Measurements from ENCODE around the gene LRMDA.

GRCh38 chr10:76459016-76459730 lies 1027.7 kb downstream of the LRMDA start:
- no peak for TF ChIP-seq POLR2A (IDR thresholded peaks at IDR 0.05)
- TF ChIP-seq, protein P1, sequence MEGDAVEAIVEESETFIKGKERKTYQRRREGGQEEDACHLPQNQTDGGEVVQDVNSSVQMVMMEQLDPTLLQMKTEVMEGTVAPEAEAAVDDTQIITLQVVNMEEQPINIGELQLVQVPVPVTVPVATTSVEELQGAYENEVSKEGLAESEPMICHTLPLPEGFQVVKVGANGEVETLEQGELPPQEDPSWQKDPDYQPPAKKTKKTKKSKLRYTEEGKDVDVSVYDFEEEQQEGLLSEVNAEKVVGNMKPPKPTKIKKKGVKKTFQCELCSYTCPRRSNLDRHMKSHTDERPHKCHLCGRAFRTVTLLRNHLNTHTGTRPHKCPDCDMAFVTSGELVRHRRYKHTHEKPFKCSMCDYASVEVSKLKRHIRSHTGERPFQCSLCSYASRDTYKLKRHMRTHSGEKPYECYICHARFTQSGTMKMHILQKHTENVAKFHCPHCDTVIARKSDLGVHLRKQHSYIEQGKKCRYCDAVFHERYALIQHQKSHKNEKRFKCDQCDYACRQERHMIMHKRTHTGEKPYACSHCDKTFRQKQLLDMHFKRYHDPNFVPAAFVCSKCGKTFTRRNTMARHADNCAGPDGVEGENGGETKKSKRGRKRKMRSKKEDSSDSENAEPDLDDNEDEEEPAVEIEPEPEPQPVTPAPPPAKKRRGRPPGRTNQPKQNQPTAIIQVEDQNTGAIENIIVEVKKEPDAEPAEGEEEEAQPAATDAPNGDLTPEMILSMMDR (IDR thresholded peaks at IDR 0.05), result no peak
